Measurements from ENCODE around the gene NHLRC1.
"Not testable (repeated sequence)": the region's sequence is repeated elsewhere in the genome, so short reads cannot be mapped to it uniquely, and the experiment has no call there.

Gene NHLRC1

DNA sequence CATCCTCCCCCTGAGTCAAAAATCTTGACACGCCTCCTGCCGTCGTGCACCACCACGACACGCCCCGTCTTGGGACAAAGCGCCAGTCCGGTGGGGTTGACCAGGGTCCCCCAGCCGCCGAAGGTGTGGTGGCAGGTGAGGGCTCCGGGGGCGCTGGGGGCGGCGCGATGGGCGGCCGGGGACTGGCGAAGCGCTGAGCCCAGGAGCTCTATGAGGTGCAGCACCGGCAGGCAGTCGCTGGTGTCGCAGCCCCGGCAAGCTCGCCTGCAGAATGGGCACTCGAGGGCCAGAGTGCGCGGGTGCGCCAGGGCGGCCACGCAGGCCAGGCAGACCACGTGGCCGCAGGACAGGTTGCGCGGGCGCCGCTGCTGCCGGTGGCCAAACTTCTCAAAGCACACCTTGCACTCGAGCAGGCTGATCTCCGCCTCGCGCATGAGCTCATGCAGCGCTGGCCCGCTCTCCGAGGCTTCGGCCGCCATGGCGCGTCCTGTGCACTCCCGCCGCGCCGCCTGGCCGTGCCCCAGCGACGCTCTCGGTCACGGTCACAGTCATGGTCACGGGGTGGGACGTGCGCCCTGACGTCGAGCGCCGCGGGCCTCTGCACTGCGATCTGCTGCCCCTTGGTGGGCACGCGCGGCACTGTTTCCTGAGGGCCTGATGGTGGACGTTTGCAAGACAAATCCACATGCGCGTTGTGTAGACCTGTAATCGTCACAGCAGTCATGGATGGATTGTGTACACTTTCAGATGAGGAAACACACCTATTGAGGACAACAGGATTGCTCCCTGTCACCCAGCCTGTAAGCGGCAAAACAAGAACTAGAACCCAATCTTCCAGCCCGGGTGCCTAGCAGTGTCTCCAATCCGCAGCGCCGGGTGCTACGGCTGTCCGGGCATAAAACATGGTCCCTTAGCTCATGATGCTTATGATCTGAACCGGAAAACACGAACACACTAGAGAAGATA is at the start of gene NHLRC1:
Gene NHLRC1, minus strand, starts transcription at position 550 of the 966 bp plus-strand sequence. Its CDS starts 71 bp downstream, at position 479.
- peak; percentile 85 for DNase-seq
- ATAC-seq, result peak; percentile 99

GRCh38 chr6:18171871-18172270 is 49.4 kb upstream of the NHLRC1 start:
- no peak for DNase-seq
- no peak for ATAC-seq

GRCh38 chr6:18168264-18168663 is 45.8 kb upstream of the NHLRC1 start:
- no peak for ATAC-seq

GRCh38 chr6:18166312-18167036 is 44.0 kb upstream of the NHLRC1 start:
- ATAC-seq (no peak), DNase-seq (no peak)

More at GRCh38 chr6:18168264-18168663, 45.8 kb upstream of the NHLRC1 start:
- DNase-seq, result no peak

DNA sequence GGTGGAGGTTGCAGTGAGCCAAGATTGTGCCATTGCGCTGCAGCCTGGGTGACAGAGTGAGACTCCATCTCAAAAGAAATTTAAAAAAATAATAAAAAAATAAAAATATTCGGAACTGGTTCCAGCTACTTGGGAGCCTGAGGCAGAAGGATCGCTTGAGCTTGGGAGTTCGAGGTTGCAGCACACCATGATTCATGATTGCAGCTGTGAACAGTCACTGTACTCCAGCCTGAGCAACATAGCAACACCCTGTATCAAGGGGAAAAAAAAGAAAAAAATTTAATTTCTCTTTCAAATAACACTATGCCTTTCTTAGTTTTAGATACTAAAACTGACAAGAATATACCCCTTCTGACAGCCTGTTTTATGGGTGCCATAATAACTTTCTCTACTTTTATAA is 43.3 kb upstream of the NHLRC1 start:
- ATAC-seq (no peak), DNase-seq (no peak)

DNA sequence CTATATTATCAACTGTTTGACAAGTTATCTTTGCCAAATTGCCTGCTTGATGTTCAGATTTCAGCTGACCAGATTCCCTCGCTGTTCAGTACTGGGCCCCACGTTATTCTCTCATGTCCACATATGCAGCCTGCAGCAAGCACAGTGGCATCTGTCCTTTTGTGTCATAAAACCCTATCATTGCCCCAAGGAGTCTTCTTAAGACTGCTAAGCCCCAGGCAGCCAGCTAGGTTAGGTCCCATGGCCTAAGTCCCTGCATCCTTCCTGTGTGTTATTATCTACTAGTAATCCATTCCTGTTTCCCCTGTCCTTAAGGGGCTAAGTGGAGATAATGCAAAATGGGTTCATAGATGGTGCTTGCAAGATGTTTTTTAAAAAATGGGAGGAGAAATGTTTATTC is 39.9 kb upstream of the NHLRC1 start:
- ATAC-seq (no peak), DNase-seq (no peak)

GRCh38 chr6:18161431-18161830 is 39.0 kb upstream of the NHLRC1 start:
- no peak for DNase-seq
- ATAC-seq, result no peak

- no peak for DNase-seq
Measured at GRCh38 chr6:18160911-18161310, 38.4 kb upstream of the NHLRC1 start.

DNA sequence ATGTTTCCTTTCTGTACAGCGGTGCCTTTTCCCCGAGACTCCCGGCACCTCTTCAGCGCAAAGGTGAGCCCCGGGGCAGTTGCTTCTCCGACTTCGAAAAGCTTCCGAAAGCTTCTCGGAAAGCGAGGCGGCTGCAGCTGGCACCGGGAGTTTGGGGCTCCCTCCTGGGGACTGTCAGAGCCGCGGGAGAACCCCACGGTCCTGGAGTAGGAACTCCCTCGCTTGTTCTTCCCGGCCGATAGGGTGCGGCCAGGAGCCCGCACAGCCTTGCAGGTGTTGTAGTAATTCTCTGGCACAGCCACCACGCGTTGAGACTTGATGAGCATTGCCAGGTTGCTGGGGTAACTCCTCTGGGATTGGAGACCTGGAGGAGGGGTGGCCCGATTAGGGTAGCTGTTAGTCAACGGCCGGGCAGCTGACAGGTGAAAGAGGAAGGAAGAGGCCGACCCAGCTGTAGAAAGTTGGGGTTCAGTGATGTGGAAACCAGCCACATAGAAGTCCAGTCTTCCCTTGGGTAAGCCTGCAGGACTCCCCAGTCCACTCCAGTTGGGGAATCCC is 33.5 kb upstream of the NHLRC1 start:
- ATAC-seq, result peak; percentile 12
- DNase-seq, result peak; percentile 57

More at GRCh38 chr6:18160911-18161310, 38.4 kb upstream of the NHLRC1 start:
- no peak for ATAC-seq

DNA sequence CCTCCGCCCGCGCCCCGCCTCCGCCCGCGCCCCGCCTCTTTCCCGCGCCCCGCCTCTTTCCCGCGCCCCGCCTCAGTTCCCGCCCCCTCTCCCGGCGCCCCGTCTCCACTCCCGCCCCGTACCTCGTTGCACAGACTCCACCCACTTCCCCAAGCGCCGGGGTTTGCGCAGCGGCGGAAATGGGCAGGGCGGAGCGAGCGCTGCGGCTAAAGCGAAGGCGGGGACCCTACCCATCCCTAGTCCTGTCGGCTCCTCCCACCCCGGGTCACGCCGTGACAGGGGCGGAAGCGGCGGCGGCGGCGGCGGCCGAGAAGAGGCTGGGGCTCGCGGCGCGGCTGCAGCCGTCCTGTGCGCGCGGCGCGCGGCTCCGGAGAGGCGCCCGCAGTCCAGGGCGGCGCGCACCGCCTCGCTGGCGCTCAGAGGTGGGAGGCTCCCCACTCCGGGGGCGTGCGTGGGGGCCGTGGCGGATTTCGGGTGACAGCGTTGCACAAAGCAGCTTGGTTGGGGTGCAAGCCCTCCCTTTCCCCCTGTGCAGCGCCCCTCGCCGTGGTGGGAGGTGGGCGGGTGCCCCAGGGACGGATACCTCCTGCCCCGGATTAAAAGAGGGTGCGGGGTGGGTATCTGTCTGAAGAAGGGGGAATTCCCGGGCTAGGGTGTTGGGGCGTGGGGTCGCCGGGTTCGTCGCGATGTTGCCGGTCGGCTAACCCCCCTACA is 32.8 kb upstream of the NHLRC1 start, which contains the start of gene KDM1B:
Gene KDM1B, plus strand, starts transcription at position 273 of the 714 bp plus-strand sequence. CDS start 4,474 bp downstream, outside the sequence.
- DNase-seq (peak; percentile 98), ATAC-seq (peak; percentile 96)

GRCh38 chr6:18154507-18155149 is 32.2 kb upstream of the NHLRC1 start, which contains the start of gene TPMT:
TSS of gene TPMT (minus strand) at chr6:18155077. CDS start at chr6:18149127, 5,950 bp downstream.
- DNase-seq, result peak; percentile 16
- ATAC-seq, result no peak

DNA sequence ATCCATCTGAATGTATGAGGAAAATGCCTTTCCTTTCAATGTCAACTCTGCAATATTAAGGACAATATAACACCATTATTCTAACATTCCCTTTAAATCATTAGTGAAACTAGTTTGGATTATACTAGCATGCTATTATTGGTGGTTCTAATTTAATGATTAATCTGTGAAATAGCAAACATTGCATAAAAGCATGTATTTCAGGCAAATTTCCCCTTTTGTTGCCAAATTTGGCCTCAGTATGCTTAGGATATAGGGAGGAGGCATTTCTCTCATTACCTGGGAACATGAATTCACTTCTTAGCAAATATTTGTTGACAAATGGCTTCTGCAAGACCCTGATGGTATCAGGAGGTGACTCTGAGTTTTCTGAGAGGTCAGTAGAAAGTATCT is 30.8 kb upstream of the NHLRC1 start:
- DNase-seq (no peak), ATAC-seq (no peak)

GRCh38 chr6:18151801-18152200 is 29.3 kb upstream of the NHLRC1 start:
- ATAC-seq, result no peak
- no peak for DNase-seq

- DNase-seq, ATAC-seq: not testable (repeated sequence)
Measured at GRCh38 chr6:18151391-18151790, 28.9 kb upstream of the NHLRC1 start.

GRCh38 chr6:18148304-18149025 is 26.0 kb upstream of the NHLRC1 start:
- DNase-seq (no peak), ATAC-seq (no peak)

DNA sequence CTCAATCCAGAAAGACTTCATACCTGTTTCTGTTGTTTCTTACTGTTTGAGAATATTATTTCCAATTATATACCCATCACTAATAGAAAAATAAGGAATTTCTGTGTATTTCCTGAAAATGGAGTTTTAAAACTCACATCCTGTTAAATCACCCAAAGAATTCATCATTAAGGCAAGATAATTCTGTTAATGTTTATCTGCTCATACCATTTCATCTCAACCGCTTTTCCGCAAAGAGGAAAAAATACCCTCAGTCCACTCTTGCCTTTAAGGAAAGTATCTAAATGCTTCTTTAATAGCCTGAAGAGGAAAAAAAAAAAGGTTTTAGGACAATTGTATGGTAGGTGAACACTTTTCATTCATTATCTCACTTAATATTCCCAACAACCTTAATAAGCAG is 25.1 kb upstream of the NHLRC1 start:
- no peak for DNase-seq
- ATAC-seq, result no peak

- DNase-seq (no peak), ATAC-seq (peak; percentile 55)
Measured at GRCh38 chr6:18147160-18147559, 24.7 kb upstream of the NHLRC1 start.

GRCh38 chr6:18142591-18142861 is 20.0 kb upstream of the NHLRC1 start:
- no peak for DNase-seq
- no peak for ATAC-seq

DNA sequence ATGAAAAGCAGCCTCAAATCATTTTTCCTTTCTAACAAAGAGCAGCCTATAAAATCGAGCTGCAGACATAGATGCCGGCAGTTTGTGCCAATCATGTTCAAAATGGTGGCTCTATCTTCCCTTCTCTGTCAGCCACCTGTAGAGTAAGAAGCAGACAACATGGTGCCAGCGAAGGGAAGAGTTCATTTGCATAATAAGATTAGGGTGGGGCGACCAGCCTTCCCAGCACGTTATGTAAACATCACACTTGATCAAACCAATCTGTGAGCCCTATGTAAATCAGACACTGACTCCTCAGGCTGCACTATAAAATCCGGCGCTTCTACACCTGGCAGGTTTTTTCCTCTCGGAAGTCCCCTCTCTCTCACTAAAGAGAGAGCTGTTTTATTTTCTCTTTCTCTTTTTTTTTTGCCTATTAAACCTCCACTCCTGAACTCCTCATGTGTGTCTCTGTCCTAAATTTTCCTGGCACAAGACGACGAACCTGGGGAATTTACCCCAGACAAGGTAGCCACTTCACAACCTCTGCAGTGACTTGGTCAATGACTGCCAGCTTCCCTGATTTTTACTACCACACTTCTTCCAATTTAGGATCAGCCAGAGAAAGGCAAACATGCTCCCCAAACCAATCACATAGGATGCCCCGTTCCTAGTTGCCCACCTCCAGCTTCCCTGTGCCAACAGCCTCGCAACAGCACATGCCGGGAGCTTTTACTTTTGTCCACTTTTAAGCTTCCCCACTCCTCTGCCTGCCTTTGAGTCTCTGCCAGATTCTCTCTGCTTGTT is 19.5 kb upstream of the NHLRC1 start:
- ATAC-seq (no peak), DNase-seq (no peak)

All from stimulated activated naive CD8-positive, alpha-beta T cell treated with anti-CD3 and anti-CD28 coated beads, Interleukin-15, Interleukin-2, amounts not matched to agents 100 U/mL and 50 U/mL, for 24 hours (primary cell).